Stimulated activated CD4-positive, alpha-beta T cell treated with anti-CD3 and anti-CD28 coated beads, Interleukin-1b, Interleukin-23, amount 100 ng/mL, for 24 hours (primary cell): Measurements from ENCODE around the gene MGAT4B.
"Not testable (repeated sequence)": the region's sequence is repeated elsewhere in the genome, so short reads cannot be mapped to it uniquely, and the experiment has no call there.

Experiments
- DNase-seq, 4 experiments: peaks; one replicate each; pipeline ENCODE4 v3.0.0-alpha.2; 2020; ENCODE audit warnings: low read depth in 4 of 4, low spot score in 1 of 4

MGAT4B gene

DNA sequence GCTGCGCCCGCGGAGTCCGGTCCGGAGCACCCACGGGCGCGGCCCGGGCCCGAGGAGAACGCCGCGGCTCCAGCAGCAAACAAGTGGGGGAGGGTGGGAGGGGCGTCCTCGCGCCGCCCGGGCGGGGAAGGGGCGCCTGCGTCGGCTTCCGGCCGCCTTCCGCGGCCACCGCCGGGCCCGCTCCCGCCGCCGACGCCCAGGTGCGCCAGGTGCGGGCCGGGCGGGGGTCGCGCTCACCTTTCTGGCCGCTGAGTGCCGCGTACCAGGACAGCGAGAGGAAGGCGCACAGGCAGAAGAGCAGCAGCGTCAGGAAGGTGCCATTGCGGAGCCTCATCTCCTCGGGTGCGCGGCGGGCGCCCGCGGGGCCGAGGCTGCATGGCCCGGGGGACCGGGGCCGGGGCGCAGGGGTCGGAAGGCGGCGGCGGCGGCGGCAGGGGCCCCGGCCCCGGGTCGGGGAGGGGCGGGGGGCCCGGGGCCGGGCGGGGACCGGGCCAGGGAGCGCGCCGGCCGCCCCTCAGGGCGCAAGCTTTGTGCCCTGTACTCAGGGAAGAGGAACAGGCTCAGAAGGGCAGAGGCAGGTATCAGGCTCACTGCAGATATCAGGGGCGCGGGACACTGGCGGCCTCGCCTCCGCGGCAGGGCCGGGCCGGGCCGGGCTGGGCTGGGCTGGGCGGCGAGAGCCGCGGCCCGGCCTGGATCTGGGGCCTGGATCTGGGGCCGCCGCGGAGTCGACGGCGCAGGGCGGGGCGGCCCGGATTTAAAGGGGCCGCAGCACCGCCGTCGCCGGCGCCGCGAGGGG, at the start of gene MGAT4B:
MGAT4B (minus strand) TSS at position 617 of the 799 bp plus-strand sequence; CDS start at position 334, 283 bp downstream.
- peak in 2 of 4 experiments; percentile 43 to 57 for DNase-seq

DNA sequence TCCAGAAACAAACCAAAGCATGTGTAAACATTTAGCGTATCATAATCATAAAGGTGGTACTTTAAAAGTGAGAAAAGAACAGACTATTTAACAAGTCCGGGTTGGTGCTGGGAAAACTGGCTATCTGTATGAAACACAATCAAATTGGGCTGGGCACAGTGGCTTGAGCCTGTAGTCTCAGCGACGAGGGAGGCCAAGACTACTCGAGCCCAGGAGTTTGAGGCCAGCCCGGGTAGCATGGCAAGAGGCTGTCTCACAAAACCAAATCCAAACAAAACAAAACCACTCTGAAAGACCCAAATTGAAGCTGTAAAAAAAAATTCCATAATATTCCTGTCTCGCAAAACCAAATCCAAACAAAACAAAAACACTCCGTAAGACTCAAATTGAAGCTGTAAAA, 47.7 kb upstream of the MGAT4B start:
- DNase-seq, result no peak

DNA sequence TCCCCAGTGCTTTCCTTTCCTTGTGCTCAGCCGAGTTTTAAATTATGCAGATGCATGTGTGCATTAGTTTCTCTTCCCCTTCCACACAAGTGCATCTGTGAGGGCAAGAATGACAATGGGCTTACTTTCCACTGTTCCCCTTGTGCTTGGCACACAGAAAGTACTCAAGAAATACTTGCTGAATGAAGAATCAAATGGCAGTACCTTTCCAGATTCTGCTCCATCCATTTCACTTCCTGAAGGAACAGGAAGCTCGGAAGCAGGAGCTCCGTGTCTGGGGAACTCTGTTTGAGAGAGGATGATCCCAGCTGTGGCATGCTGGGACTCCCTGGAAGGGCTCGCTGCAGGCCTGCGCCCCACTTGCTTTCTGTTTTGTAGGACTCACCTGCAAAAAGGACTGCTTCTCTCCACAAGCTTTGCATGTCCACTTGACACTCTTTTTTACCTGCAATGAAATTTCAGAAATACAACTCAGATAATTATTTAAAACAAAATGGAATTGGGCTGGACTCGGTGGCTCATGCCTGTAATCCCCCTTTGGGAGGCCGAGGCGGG, 46.4 kb upstream of the MGAT4B start:
- DNase-seq, result no peak

DNA sequence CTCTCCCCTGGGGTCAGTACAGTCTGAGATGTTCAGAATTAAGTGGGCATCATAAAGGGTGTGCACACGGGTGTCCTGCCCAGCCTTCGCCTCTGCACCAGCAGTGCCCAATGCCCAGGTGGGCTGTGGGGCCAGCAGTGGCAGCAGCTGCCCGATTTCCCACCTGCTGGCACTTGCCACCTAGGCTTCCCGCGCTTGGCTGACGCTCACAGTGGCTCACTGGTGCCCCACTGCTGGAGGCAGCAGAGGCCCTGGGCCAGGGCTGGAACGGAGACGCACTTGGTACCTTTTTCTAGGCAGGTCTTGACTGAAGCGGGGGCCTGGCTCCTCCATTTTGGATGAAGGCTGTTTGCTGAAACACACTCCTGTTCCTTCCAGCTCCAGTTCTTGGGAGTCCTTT, 35.0 kb upstream of the MGAT4B start:
- no peak for DNase-seq

DNA sequence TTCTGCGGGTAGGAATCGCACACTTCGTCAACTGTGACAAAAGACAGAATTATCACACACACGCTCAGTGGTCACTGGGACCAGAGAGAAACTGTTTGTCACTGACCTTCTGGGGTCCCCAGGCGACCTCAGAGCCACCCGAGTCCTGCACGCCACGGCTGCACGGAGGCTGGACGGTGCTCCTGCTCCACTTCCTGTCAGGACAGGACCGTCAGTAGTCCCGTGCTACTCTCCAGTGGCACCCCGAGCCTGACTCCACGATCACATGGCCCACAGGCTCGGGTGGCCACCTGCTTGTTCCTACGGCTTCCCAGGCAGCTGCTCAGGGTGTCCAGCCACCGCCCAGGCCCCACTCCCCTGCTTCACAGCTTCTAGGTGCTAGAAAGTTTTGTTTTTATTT, 34.1 kb upstream of the MGAT4B start:
- no peak for DNase-seq

DNA sequence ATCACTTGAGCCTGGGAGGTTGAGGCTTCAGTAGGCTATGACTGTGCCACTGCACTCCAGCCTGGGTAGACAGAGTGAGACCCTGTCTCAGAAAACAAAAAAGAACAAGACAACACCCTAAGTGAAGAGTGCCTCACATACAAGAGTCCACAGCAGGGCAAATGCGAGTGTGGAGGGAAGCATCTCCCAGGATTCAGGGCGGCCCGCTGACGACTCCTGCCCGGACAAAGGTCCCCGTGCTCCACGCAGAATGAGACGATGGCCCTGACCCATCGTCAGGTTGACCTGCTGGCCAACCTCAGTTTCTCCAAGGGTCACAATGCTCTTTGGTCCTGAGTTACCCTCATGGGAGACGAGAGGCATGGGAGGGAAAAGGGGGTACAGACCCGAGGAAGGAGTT, 33.7 kb upstream of the MGAT4B start:
- no peak for DNase-seq

DNA sequence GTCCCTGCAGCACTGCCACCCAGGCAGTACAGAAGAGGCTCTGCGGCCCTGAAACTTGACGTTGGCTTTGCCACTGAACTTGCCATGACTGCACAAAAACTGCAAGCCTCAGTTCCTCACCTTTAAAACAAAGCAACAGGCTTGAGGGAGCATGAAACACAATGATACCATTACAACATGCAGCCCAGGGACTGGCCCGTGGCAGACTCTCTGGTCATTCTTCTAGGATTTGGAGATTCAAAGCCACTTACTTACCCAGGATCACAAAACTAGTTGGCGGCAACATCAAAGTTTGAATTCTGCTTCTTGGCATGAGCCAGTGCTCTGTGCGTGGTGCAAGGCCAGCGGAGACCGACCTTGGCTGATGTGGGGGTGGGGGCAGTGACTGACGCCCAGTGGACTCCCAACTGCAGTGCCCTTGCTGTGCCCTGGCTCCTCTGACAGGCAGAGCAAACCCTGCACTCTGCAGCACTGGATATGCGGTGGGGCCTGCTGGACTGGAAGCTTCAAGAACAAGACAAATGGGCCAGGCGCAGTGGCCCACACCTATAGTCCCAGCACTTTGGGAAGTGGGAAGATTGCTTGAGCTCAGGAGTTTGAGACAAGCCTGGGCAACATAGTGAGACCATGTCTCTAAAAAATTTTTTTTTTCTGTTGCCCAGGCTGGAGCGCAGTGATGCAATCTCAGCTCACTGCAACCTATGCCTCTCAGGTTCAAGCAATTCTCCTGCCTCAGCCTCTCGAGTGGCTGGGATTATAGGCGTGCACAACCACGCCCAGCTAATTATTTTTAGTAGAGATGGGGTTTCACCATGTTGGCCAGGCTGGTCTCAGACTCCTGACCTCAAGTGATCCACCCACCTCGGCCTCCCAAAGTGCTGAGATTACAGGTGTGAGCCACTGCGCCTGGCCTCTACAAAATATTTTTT, 32.9 kb upstream of the MGAT4B start:
- DNase-seq, result no peak

DNA sequence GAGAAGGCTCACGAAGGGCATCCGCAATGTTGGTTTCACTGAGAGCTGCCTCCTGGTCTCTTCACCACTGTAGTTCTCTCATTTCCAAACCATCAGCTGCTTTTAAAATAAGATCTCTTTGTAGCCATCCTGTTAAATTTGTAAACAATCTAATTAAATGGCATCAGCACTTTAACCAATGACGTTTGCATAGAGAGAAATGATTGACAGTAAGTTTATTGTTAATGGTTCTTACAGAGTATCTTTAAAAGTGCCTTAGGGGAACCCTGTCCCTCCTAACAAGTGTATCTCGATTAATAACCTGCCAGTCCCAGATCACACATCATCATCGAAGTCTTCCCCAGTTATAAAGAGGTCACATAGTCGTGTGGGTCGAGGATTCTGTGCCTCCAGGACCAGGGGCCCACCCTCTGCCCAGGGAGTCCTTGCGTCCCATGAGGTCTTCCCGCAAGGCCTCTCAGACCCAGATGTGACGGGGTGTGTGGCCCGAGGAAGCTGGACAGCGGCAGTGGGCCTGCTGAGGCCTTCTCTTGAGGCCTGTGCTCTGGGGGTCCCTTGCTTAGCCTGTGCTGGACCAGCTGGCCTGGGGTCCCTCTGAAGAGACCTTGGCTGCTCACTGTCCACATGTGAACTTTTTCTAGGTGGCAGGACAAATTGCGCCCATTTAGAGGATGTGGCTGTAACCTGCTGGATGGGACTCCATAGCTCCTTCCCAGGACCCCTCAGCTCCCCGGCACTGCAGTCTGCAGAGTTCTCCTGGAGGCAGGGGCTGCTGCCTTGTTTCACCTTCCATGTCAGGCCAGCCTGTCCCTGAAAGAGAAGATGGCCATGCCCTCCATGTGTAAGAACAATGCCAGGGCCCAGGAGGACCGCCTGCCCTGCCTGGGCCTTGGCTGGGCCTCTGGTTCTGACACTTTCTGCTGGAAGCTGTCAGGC, 30.7 kb upstream of the MGAT4B start:
- no peak for DNase-seq

DNA sequence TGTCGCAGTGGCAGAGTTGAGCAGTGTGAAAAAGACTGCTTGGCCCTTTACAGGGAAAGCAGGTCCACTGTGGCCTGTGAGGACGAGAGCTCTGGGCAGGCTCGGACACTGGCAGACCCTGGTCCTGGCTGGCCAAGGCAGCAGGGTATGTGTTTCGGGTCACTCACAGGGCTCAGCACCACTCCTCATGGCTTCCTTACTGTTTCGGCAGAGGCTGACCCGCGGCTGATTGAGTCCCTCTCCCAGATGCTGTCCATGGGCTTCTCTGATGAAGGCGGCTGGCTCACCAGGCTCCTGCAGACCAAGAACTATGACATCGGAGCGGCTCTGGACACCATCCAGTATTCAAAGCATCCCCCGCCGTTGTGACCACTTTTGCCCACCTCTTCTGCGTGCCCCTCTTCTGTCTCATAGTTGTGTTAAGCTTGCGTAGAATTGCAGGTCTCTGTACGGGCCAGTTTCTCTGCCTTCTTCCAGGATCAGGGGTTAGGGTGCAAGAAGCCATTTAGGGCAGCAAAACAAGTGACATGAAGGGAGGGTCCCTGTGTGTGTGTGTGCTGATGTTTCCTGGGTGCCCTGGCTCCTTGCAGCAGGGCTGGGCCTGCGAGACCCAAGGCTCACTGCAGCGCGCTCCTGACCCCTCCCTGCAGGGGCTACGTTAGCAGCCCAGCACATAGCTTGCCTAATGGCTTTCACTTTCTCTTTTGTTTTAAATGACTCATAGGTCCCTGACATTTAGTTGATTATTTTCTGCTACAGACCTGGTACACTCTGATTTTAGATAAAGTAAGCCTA, 29.8 kb upstream of the MGAT4B start:
- DNase-seq, result peak in 3 of 4 experiments; percentile 27 to 50 (median 36)

DNA sequence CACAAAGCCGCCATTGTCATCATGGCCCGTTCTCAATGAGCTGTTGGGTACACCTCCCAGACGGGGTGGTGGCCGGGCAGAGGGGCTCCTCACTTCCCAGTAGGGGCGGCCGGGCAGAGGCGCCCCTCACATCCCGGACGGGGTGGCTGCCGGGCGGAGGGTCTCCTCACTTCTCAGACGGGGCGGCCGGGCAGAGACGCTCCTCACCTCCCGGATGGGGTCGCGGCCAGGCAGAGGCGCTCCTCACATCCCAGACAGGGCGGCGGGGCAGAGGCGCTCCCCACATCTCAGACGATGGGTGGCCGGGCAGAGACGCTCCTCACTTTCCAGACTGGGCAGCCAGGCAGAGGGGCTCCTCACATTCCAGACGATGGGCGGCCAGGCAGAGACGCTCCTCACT, 28.2 kb upstream of the MGAT4B start:
- DNase-seq, result not testable (repeated sequence)

DNA sequence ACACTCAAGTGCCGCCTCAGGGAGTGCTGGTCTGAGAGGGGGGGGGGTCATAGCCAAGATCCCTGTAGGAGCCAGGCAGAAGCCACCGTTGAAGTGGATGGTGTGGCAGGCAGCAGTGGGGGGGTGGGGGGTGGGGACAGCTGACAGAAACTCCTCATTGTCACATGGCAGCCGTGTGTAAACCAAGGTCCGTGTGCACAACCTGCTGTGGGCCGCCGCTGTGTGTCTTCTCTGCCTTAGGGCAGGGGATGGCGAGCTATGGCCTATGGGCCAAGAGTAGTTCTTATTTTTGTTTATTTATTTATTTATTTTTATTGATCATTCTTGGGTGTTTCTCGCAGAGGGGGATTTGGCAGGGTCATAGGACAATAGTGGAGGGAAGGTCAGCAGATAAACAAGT, 27.5 kb upstream of the MGAT4B start:
- DNase-seq, result no peak

DNA sequence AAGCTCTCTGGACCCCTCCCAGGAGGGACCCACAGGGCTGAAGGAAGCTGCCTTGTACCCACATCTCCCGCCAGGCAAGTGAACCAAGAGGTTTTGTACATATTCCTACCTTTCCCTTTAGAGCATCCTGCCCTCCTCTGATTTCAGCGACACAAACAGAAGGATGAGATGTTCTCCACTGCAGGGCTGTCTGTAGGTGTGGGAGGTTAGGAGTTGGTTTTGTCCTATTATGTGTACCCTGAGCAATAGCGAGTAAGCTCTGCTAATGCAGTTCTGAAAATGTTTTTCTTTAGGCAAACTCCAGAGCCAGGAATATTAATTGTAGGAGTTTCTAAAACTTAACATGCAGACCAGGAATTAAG, 27.0 kb upstream of the MGAT4B start:
- DNase-seq, result no peak

DNA sequence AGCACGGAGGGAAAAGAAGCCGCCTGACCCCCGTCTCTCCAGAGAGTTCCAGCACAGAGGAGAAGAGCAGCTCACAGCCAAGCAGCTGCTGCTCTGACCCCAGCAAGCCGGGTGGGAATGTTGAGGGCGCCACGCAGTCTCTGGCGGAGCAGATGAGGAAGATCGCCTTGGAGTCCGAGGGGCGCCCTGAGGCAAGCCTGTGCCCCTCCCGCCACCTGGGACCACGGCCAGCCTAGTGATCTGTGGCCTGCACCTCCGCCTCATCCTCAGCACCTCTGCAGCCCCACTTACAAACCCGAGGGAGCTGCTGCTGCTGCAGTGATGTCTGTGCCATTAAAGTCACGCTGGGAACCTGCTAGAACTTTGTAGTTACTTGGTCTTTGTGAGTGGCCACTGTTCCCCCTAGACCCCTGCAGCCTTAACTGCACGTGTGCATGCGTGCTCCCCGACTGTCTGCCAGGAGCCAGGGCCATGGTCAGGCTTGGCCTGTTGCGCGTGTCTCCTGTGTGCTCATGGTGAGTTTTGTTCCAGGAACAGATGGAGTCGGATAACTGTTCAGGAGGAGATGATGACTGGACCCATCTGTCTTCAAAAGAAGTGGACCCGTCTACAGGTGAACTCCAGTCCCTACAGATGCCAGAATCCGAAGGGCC, 26.5 kb upstream of the MGAT4B start:
- DNase-seq, result no peak

DNA sequence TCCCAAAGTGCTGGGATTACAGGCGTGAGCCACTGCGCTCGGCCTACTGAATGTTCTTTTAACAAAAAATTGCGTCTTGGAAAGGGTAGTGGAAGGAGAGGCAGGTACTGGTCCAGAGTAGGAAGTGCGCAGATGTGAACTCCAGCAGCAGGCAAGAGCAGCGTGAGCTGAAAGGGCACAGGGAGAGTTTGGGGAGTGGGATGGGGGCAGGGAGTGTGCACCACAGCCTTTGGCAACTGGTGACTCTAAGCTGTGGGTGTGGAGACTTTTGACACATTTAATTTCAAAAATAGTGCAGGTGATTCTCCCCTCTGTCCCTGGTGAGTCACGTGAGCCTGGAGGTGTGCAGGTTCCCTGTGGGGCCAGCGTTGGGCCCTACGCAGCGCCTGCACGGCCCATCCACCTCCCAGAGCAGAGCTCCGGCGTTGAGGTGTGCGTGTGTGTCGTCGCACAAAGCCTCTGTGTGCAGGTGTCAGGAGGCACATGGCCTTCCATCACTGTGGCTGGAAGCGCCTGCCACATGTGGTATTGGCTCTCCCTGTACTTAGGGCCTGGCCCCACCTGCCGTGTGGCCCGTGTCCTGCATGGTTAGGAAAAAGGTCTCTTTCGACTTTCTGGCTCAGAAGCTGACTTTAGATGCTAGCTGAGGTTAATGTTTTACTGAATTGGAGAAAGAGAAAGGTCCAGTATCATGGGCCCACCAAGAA, 25.5 kb upstream of the MGAT4B start:
- DNase-seq, result no peak

DNA sequence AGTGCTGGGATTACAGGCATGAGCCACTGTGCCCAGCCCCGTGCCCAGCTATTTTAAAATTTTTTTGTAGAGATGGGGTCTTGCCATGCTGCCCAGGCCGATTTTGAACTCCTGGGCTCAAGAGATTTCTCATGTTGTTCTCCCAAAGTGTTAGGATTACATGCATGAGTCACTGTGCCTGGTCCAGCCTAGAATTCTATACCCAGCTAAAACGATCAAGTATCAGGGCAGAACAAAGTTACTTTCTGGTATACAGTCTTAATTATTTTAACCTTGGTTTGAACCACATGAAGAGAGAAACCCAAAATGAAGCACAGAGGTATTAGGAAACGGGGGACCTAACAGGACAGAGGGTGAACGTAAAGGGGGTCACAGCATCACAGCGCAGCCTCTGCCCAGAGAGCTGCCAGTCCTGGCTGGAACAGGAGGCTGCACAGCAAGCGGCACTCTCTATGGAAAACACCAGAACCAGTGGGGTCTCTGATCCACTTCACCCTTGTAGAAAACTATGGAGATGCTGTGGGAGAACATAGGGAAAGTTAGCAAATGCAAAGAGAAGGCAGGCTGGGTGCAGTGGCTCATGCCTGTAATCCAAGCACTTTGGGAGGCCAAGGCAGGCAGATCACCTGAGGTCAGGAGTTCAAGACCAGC, 24.3 kb upstream of the MGAT4B start:
- DNase-seq, result no peak

DNA sequence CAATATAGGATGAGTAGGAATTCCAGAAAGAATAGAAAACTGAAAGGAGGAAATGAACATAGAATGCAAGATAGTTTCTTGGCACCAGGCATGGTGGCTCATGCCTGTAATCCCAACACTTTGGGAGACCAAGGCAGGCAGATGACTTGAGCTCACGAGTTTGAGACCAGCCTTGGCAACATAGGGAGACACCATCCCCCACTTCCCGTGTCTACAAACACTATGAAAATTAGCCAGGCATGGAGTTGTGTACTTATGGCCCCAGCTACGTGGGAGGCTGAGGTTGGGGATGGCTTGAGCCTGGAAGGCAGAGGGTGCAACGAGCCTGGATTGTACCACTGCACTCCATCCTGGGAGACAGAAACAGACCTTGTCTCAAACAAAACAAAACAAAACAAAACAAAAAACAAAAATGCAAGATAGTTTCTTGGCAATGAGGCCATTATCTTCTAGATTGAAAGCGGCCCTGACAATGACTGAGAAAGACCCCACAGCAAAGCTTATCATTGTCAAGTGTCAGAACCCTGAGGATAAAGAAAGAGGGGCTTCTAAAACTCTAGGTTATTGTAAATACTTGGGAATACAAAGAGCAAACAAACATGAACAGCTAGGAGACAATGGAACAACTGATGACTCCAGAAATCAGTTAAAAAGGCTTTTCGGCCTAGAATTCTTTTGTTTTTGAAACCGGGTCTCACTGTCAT, 23.2 kb upstream of the MGAT4B start:
- DNase-seq, result no peak

DNA sequence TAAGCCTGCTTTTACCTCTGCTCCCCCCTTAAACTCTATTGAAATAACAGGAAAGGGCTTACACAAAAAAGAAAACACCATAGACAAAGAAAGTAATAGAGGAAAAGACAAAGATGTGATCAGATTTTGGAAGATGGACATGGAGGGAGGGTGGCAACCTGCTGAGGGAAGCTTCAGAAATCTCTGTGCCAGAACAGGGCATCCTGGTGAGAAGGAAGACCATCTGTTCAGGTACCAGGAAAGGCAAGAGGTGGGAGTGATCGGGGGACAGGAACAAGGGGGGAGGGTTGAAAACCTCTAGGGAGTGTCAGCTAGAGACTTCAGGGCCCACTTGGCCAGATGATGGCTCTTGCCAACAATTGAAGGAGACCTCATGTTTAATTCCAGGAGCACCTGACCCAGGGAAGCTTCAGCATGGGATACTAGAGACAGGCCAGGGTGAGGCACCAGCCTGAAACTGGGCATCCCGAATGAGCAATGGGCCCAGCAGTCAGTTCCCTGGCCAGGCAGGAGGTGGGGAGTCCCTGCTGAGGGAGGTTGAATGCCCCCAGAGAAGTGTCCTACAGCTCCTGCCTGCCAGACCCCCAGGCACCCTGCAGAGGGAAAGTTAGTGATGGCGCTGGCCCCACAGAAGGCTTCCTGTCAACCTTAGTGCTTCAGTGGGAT, 22.2 kb upstream of the MGAT4B start:
- no peak for DNase-seq
